H1 (cell line): ENCODE measurements around the gene TRIM65. TPM values are rescaled to one million over a fixed set of nuclear protein-coding genes. Genes with fewer than 3 reads are reported as not detected.

Source experiments
- CTCF ChIA-PET: fragments of 300-600 bp; sonication (Branson Sonifier 250); formaldehyde crosslinking; loops from one replicate; lab custom pipeline; 2021; ENCODE audit not compliant: partially characterized antibody; lab: Charles Lee
- POLR2A ChIA-PET: fragments of 300-600 bp; sonication (Branson Sonifier 250); formaldehyde crosslinking; loops from one replicate; lab custom pipeline; 2021; ENCODE audit warnings: inconsistent platforms; ENCODE audit not compliant: partially characterized antibody; lab: Charles Lee
- DNase-seq, 2 experiments: peaks; one replicate each; pipeline versions ENCODE4 v3.0.0 to v3.0.0-alpha.2; 2010 to 2022; ENCODE audit warnings: low spot score in 2 of 2, low read depth in 1 of 2, mixed read lengths in 1 of 2
- FAIRE-seq: peaks from 2 replicates; lab custom pipeline; 2011; peaks lifted over from hg19 to GRCh38; lab: Jason Lieb, UNC
- H2AFZ ChIP-seq: 2 replicates; pipeline ENCODE4 v1.8.1; 2012; ENCODE audit warnings: low read length, inconsistent platforms
- H2AK5ac ChIP-seq: 2 replicates; pipeline ENCODE4 v1.6.1; 2013; ENCODE audit warnings: low read depth, low read length
- H2BK120ac ChIP-seq: replicated peaks from 2 replicates; pipeline ENCODE3; 2013; ENCODE audit warnings: low read depth, low read length, inconsistent platforms
- H2BK12ac ChIP-seq: 2 replicates; pipeline ENCODE4 v1.6.1; 2013; ENCODE audit warnings: low read depth, low read length
- H2BK15ac ChIP-seq: 2 replicates; pipeline ENCODE4 v1.6.1; 2013; ENCODE audit warnings: low read length
- H2BK20ac ChIP-seq: 2 replicates; pipeline ENCODE4 v1.6.1; 2013; ENCODE audit warnings: low read length
- H2BK5ac ChIP-seq: 2 replicates; pipeline ENCODE4 v1.6.1; 2013; ENCODE audit warnings: low read depth, low read length
- H3K14ac ChIP-seq: 2 replicates; pipeline ENCODE4 v1.6.1; 2013; ENCODE audit warnings: inconsistent platforms; ENCODE audit not compliant: insufficient read length
- H3K18ac ChIP-seq: 2 replicates; pipeline ENCODE4 v1.6.1; 2013; ENCODE audit warnings: low read length; ENCODE audit errors: extremely low read depth
- H3K23ac ChIP-seq: 2 replicates; pipeline ENCODE4 v1.6.1; 2013; ENCODE audit warnings: inconsistent platforms; ENCODE audit not compliant: insufficient read length
- H3K23me2 ChIP-seq: 2 replicates; pipeline ENCODE4 v1.6.1; 2013; ENCODE audit warnings: low read depth, low read length
- H3K27ac ChIP-seq: 2 replicates; pipeline ENCODE4 v1.6.1; 2011; ENCODE audit warnings: low read depth, low read length, inconsistent platforms
- H3K27me3 ChIP-seq, 4 experiments: replicated peaks in 1 of 4; 1 replicate in 1 of 4; 2 replicates in 3 of 4; pipeline versions ENCODE4 v1.6.1 to v1.8.1; 2011 to 2013; ENCODE audit warnings: low read length in 3 of 4, mild to moderate bottlenecking in 3 of 4, inconsistent platforms in 2 of 4, mixed read lengths in 2 of 4, moderate library complexity in 1 of 4; ENCODE audit not compliant: control insufficient read depth in 3 of 4, insufficient read depth in 3 of 4; ENCODE audit errors: extremely low read depth in 1 of 4
- H3K36me3 ChIP-seq, 4 experiments: 2 replicates each; pipeline versions ENCODE4 v1.6.1 to v1.8.1; 2011 to 2013; ENCODE audit warnings: mild to moderate bottlenecking in 4 of 4, low read length in 3 of 4, moderate library complexity in 2 of 4, control low read depth in 1 of 4, inconsistent platforms in 1 of 4; ENCODE audit not compliant: insufficient read depth in 4 of 4, control insufficient read depth in 2 of 4
- H3K4ac ChIP-seq: replicated peaks from 2 replicates; pipeline ENCODE3; 2013; ENCODE audit warnings: low read length, low read depth, mixed read lengths, inconsistent platforms; ENCODE audit not compliant: insufficient read length
- H3K4me1 ChIP-seq, 4 experiments: replicated peaks in 1 of 4; 1 replicate in 1 of 4; 2 replicates in 3 of 4; pipeline versions ENCODE4 v1.6.1 to v1.8.1; 2011 to 2013; ENCODE audit warnings: low read length in 3 of 4, inconsistent platforms in 2 of 4, mixed read lengths in 1 of 4; ENCODE audit not compliant: insufficient read depth in 4 of 4, control insufficient read depth in 3 of 4
- H3K4me2 ChIP-seq, 2 experiments: 2 replicates each; pipeline versions ENCODE4 v1.6.1 to v1.8.1; 2011 to 2013; ENCODE audit warnings: low read depth in 2 of 2, low read length in 2 of 2, control low read depth in 1 of 2, inconsistent platforms in 1 of 2, mild to moderate bottlenecking in 1 of 2; ENCODE audit not compliant: insufficient read depth in 1 of 2
- H3K4me3 ChIP-seq, 4 experiments: fragments of 200-600, 300-600 bp in 1 of 4; sonication (generic), shearing (Covaris generic), sonication (Bioruptor Twin) in 1 of 4; 2 replicates each; pipeline versions ENCODE4 v1.5.1 to v1.8.1; 2011 to 2016; ENCODE audit warnings: low read length in 4 of 4, low read depth in 3 of 4, control low read depth in 2 of 4, inconsistent platforms in 2 of 4, mild to moderate bottlenecking in 2 of 4, mixed read lengths in 1 of 4, moderate library complexity in 1 of 4; ENCODE audit not compliant: insufficient read depth in 2 of 4; ENCODE audit errors: extremely low read depth in 1 of 4
- H3K56ac ChIP-seq: replicated peaks from 2 replicates; pipeline ENCODE3; 2013; ENCODE audit warnings: low read depth, mild to moderate bottlenecking, mixed read lengths, low read length, inconsistent platforms; ENCODE audit not compliant: insufficient read length
- H3K79me1 ChIP-seq: 2 replicates; pipeline ENCODE4 v1.6.1; 2013; ENCODE audit warnings: low read depth, low read length, control low read depth
- H3K79me2 ChIP-seq, 2 experiments: 2 replicates each; pipeline versions ENCODE4 v1.6.1 to v1.8.1; 2012 to 2013; ENCODE audit warnings: low read length in 2 of 2, mild to moderate bottlenecking in 2 of 2, inconsistent platforms in 1 of 2; ENCODE audit not compliant: insufficient read depth in 2 of 2, control insufficient read depth in 1 of 2
- H3K9ac ChIP-seq, 4 experiments: replicated peaks in 1 of 4; 1 replicate in 1 of 4; 2 replicates in 3 of 4; pipeline versions ENCODE4 v1.6.1 to v1.8.1; 2011 to 2013; ENCODE audit warnings: low read depth in 3 of 4, low read length in 3 of 4, control low read depth in 2 of 4, mild to moderate bottlenecking in 2 of 4, moderate library complexity in 2 of 4, inconsistent platforms in 1 of 4; ENCODE audit errors: extremely low read depth in 1 of 4
- H3K9me3 ChIP-seq, 2 experiments: 2 replicates each; pipeline versions ENCODE4 v1.6.1 to v1.8.1; 2012 to 2013; ENCODE audit warnings: mild to moderate bottlenecking in 2 of 2, moderate library complexity in 2 of 2, control low read depth in 1 of 2, inconsistent platforms in 1 of 2, low read depth in 1 of 2, low read length in 1 of 2, mixed read lengths in 1 of 2; ENCODE audit not compliant: insufficient read depth in 2 of 2
- H4K20me1 ChIP-seq, 2 experiments: replicated peaks in 1 of 2; 2 replicates each; pipeline versions ENCODE3 to v1.8.1; 2011 to 2013; ENCODE audit warnings: inconsistent platforms in 2 of 2, low read length in 2 of 2, mild to moderate bottlenecking in 1 of 2; ENCODE audit not compliant: insufficient read depth in 2 of 2, control insufficient read depth in 1 of 2
- H4K5ac ChIP-seq: 2 replicates; pipeline ENCODE4 v1.6.1; 2013; ENCODE audit warnings: low read length, low read depth, mixed read lengths, inconsistent platforms; ENCODE audit not compliant: insufficient read length
- H4K8ac ChIP-seq: 2 replicates; pipeline ENCODE4 v1.8.0; 2013; ENCODE audit warnings: mild to moderate bottlenecking, moderate library complexity, low read length, inconsistent platforms; ENCODE audit not compliant: insufficient read depth; ENCODE audit errors: extremely low read depth
- H4K91ac ChIP-seq: replicated peaks from 2 replicates; pipeline ENCODE3; 2013; ENCODE audit warnings: low read length, mixed read lengths, inconsistent platforms; ENCODE audit not compliant: insufficient read length
- ASH2L ChIP-seq: fragments of 200-600, 300-600 bp; sonication (generic); IDR thresholded peaks from one replicate; pipeline ENCODE4 v1.7.1; 2017; ENCODE audit warnings: low read length
- BACH1 ChIP-seq: IDR thresholded peaks from 2 replicates; pipeline ENCODE4 v1.6.1; 2012; ENCODE audit warnings: low read length, improper control_type of control experiment
- CEBPB ChIP-seq: IDR thresholded peaks from 2 replicates; pipeline ENCODE4 v1.6.1; 2012; ENCODE audit warnings: low read depth, low read length
- JUN ChIP-seq: IDR thresholded peaks from 2 replicates; pipeline ENCODE4 v1.6.1; 2011; ENCODE audit warnings: low read depth, mild to moderate bottlenecking, improper control_type of control experiment, low read length
- KDM4A ChIP-seq: IDR thresholded peaks from one replicate; pipeline ENCODE4 v1.7.1; 2012; ENCODE audit warnings: low read depth, mild to moderate bottlenecking, moderate library complexity, low read length, inconsistent platforms; ENCODE audit not compliant: severe bottlenecking
- MAFK ChIP-seq: IDR thresholded peaks from 2 replicates; pipeline ENCODE4 v1.6.1; 2012; ENCODE audit warnings: low read depth, mild to moderate bottlenecking, improper control_type of control experiment, low read length
- PHF8 ChIP-seq: fragments of 200-600 bp; sonication (generic); conservative IDR thresholded peaks from 2 replicates; pipeline ENCODE4 v1.7.1; 2012; ENCODE audit warnings: low read depth, mild to moderate bottlenecking, inconsistent platforms, low read length, moderate library complexity
- RBBP5 ChIP-seq: IDR thresholded peaks from 2 replicates; pipeline ENCODE4 v1.7.1; 2012; ENCODE audit warnings: low read depth, mild to moderate bottlenecking, inconsistent platforms, low read length, moderate library complexity, borderline replicate concordance
- RXRA ChIP-seq: IDR thresholded peaks from 2 replicates; pipeline ENCODE4 v1.6.1; 2011; ENCODE audit warnings: low read depth, mild to moderate bottlenecking, low read length, moderate library complexity; ENCODE audit not compliant: insufficient read depth
- SIRT6 ChIP-seq: IDR thresholded peaks from one replicate; pipeline ENCODE4 v1.7.1; 2012; ENCODE audit warnings: low read length, inconsistent platforms
- SP2 ChIP-seq: IDR thresholded peaks from 2 replicates; pipeline ENCODE4 v1.6.1; 2012; ENCODE audit warnings: mild to moderate bottlenecking, low read length, inconsistent platforms
- SP4 ChIP-seq: IDR thresholded peaks from 2 replicates; pipeline ENCODE4 v1.6.1; 2012; ENCODE audit warnings: low read length, inconsistent platforms
- SUZ12 ChIP-seq: fragments of 200-600 bp; sonication (generic); IDR thresholded peaks from 2 replicates; pipeline ENCODE4 v1.6.1; 2012; ENCODE audit warnings: mild to moderate bottlenecking, inconsistent platforms, low read length, moderate library complexity, mixed read lengths
- TAF1 ChIP-seq: IDR thresholded peaks from 2 replicates; pipeline ENCODE4 v1.6.1; 2011; ENCODE audit warnings: mild to moderate bottlenecking, low read depth, low read length
- TBP ChIP-seq: IDR thresholded peaks from 2 replicates; pipeline ENCODE4 v1.6.1; 2011; ENCODE audit warnings: low read depth, low read length, improper control_type of control experiment
- TEAD4 ChIP-seq: IDR thresholded peaks from 2 replicates; pipeline ENCODE4 v1.6.1; 2012; ENCODE audit warnings: low read depth, low read length, inconsistent platforms, mixed read lengths
- WGBS, 2 experiments: shearing (Covaris generic) in 1 of 2; methylation state at CpG; one replicate each; pipeline versions ENCODE4 v1.1.6 to v1.1.7; 2013 to 2015; ENCODE audit warnings: low lambda C conversion rate in 2 of 2, mixed read lengths in 2 of 2, inconsistent platforms in 1 of 2, low coverage in 1 of 2, missing lambda C conversion rate in 1 of 2; ENCODE audit not compliant: insufficient replicate concordance in 2 of 2, insufficient coverage in 1 of 2, insufficient read length in 1 of 2; ENCODE audit errors: extremely low coverage in 1 of 2, missing lambda C conversion rate in 1 of 2; 5-methylcytosine and 5-hydroxymethylcytosine counted together
- polyA plus RNA-seq, 7 experiments: library from polyadenylated mRNA; depleted of rRNA in 3 of 7; stranded (reverse) in 5 of 7; unstranded in 2 of 7; fragments of >200 nt in 5 of 7; fragments of 200-250 nt in 2 of 7; gene quantifications; 1 replicate in 5 of 7; 2 replicates in 1 of 7; 4 replicates in 1 of 7; pipeline versions ENCODE4 v1.2.1 to v1.2.3, GENCODE V29; 2011 to 2013; ENCODE audit warnings: missing spikeins in 2 of 7, mixed read lengths in 2 of 7
- total RNA-seq: library from RNA; stranded (reverse); fragmentation: NEBNext Ultra II Directional; extraction: Animal tissue kit (Norgen Biotek cat#: 25700); gene quantifications from 2 replicates; pipeline ENCODE4 v1.2.1, GENCODE V29; 2021

Gene TRIM65
- total and polyA plus RNA-seq, 2 of the 8 experiments (the other 6 are each of a cell fraction or from before 2014, with no cell fraction given) = 21.2 to 48.6 TPM

GRCh38 chr17:75875940-75876189 is 20.9 kb downstream of the TRIM65 start:
- H3K79me1 ChIP-seq = no peaks in the 10 kb centered on the region
- 0 out of 2 replicates have a peak overlapping the region, but pooled peaks have one; percentile 24 for H2BK5ac ChIP-seq
- DNase-seq (no peak), FAIRE-seq (no peak)
- no peak overlapping the region for H4K91ac ChIP-seq
- no peak overlapping the region for H3K9ac ChIP-seq
- WGBS, 2 experiments = 98% methylated on average over 5 of the region's 5 CpGs; no CpG with 5 or more reads in 1 of the 2 experiments
- H3K9me3 ChIP-seq = no peaks in the 10 kb centered on the region
- peak overlapping the region; percentile 8 for H3K4ac ChIP-seq
- H4K20me1 ChIP-seq = peaks cover 0 to 3% of the 10 kb centered on the region in 2 experiments
- H3K23ac ChIP-seq = no peak overlapping the region
- no peak overlapping the region for H2BK20ac ChIP-seq
- ChIA-PET CTCF (interaction anchor here (0.8 to 11.3 kb wide), 19 partner anchors 9 to 158 kb away, joined by 3 to 157 read pairs (median 6); partner anchors contain the start of genes MRPL38, TRIM65 and WBP2), POLR2A (interaction anchor here (1.1 to 12.1 kb wide), 7 partner anchors 12 to 96 kb away, joined by 3 to 143 read pairs (median 4); partner anchors contain the start of genes TRIM65, UNK and WBP2)
- no peak overlapping the region for H3K27ac ChIP-seq
- H3K27me3 ChIP-seq = peaks cover 10 to 31% (median 24%) of the 10 kb centered on the region in 4 experiments
- H2BK120ac ChIP-seq = no peak overlapping the region
- no peak overlapping the region for H4K5ac ChIP-seq
- H3K56ac ChIP-seq = no peak overlapping the region
- H2AK5ac ChIP-seq = no peak overlapping the region
- H3K14ac ChIP-seq = no peak overlapping the region
- H4K8ac ChIP-seq = no peak overlapping the region
- H2BK15ac ChIP-seq = peak overlapping the region; percentile 88; the same call in 1 of the 2 replicates
- no peaks in the 10 kb centered on the region for H3K36me3 ChIP-seq
- H2BK12ac ChIP-seq = peak overlapping the region; percentile 87; the same call in 1 of the 2 replicates
- H2AFZ ChIP-seq = no peak overlapping the region
- no peaks in the 10 kb centered on the region for H3K79me2 ChIP-seq
- H3K23me2 ChIP-seq = peaks cover 15% of the 10 kb centered on the region; the same call in 1 of the 2 replicates
- no peak overlapping the region; the same call in 1 of the 2 replicates for H3K18ac ChIP-seq
- peak overlapping the region in 1 of 2 experiments; percentile 94; a peak in 2 of 4 replicates for H3K4me2 ChIP-seq
- no peak overlapping the region for H3K4me3 ChIP-seq
- H3K4me1 ChIP-seq = peaks cover 0 to 25% (median 13%) of the 10 kb centered on the region in 4 experiments; a peak in 6 of 7 replicates
- TF ChIP-seq TBP (no peak), ASH2L (no peak), TAF1 (no peak), CEBPB (no peak), RXRA (no peak), KDM4A (no peak), BACH1 (no peak), JUN (no peak), SP2 (no peak), PHF8 (no peak), SP4 (no peak), SIRT6 (no peak), TEAD4 (no peak), SUZ12 (no peak), MAFK (no peak), RBBP5 (no peak)
